ENCODE data around the gene NCR2.

DNA sequence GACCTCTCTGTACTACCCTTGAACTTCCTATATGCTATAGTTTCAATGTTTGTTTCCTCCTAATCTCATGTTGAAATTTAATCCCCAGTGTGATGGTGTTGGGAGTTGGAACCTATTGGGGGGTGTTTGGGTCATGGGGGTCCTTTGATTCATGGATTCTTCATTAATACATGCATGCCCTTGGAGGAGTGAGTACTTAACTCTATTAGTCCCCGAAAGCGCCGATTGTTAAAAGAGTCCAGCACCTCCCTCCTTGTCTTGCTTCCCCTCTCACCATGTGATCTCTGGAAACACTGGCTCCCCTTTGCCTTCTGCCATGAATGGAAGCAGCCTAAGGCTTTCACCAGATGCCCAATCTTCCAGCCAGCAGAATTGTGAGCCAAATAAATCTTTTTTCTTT, 31.7 kb downstream of the NCR2 start:
- TF ChIP-seq POLR2A (IDR thresholded peaks at IDR 0.05), result no peak
- TF ChIP-seq, protein P1, sequence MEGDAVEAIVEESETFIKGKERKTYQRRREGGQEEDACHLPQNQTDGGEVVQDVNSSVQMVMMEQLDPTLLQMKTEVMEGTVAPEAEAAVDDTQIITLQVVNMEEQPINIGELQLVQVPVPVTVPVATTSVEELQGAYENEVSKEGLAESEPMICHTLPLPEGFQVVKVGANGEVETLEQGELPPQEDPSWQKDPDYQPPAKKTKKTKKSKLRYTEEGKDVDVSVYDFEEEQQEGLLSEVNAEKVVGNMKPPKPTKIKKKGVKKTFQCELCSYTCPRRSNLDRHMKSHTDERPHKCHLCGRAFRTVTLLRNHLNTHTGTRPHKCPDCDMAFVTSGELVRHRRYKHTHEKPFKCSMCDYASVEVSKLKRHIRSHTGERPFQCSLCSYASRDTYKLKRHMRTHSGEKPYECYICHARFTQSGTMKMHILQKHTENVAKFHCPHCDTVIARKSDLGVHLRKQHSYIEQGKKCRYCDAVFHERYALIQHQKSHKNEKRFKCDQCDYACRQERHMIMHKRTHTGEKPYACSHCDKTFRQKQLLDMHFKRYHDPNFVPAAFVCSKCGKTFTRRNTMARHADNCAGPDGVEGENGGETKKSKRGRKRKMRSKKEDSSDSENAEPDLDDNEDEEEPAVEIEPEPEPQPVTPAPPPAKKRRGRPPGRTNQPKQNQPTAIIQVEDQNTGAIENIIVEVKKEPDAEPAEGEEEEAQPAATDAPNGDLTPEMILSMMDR (IDR thresholded peaks at IDR 0.05), result no peak

Measured in lower leg skin (tissue), 3 donors.